ENCODE results near the gene PITPNB.

The PITPNB gene

DNA sequence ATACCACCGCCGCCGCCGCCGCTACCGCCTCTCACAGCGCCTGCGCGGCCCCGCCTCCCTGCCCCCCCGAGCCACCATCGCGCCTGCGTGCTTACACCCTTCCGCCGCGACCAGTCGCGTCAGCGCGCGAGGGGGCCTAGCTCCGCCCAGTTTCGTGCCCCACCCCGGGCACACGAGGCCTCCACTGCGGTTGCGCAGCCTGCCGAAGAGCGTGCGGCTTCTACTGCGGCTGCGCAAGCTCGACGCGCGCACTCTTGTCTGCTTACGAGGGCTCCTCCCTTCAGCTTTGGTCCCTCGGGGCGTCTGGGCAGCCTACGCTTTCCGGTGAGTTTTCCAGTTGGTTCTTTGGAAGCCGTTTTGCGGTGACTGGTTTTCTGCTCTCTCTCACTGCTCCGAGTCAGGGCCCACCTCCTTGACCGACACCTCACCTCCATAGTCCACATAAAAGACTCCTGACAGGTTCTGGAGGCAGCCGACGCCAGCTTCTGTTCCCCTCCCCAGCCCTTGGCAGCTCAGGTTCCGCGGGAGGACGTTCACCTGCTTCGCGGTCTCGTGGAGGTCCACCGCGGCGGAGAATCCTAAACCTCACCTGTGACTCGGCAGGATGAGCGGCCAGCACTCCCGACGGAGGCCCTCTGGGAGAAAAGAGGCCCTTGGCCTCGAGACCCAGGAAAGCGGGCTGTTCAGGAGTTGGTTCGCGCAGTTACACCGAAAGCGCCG lies at the start of gene PITPNB:
Gene PITPNB, minus strand, starts transcription at position 35 of the 720 bp plus-strand sequence. CDS start 65 bp downstream, outside the sequence.
- TF ChIP-seq, protein P1, sequence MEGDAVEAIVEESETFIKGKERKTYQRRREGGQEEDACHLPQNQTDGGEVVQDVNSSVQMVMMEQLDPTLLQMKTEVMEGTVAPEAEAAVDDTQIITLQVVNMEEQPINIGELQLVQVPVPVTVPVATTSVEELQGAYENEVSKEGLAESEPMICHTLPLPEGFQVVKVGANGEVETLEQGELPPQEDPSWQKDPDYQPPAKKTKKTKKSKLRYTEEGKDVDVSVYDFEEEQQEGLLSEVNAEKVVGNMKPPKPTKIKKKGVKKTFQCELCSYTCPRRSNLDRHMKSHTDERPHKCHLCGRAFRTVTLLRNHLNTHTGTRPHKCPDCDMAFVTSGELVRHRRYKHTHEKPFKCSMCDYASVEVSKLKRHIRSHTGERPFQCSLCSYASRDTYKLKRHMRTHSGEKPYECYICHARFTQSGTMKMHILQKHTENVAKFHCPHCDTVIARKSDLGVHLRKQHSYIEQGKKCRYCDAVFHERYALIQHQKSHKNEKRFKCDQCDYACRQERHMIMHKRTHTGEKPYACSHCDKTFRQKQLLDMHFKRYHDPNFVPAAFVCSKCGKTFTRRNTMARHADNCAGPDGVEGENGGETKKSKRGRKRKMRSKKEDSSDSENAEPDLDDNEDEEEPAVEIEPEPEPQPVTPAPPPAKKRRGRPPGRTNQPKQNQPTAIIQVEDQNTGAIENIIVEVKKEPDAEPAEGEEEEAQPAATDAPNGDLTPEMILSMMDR (IDR thresholded peaks at IDR 0.05; ENCODE audit: extremely low read depth, insufficient read depth, missing control alignments): no peak
- in situ Hi-C loops (cut with MboI; ENCODE audit: low pct_unique_long_range_greater_than_20kb, low sequenced_read_pairs, unreplicated experiment): no loop called here
- peak; percentile 100 for DNase-seq (ENCODE audit: low spot score)

DNA sequence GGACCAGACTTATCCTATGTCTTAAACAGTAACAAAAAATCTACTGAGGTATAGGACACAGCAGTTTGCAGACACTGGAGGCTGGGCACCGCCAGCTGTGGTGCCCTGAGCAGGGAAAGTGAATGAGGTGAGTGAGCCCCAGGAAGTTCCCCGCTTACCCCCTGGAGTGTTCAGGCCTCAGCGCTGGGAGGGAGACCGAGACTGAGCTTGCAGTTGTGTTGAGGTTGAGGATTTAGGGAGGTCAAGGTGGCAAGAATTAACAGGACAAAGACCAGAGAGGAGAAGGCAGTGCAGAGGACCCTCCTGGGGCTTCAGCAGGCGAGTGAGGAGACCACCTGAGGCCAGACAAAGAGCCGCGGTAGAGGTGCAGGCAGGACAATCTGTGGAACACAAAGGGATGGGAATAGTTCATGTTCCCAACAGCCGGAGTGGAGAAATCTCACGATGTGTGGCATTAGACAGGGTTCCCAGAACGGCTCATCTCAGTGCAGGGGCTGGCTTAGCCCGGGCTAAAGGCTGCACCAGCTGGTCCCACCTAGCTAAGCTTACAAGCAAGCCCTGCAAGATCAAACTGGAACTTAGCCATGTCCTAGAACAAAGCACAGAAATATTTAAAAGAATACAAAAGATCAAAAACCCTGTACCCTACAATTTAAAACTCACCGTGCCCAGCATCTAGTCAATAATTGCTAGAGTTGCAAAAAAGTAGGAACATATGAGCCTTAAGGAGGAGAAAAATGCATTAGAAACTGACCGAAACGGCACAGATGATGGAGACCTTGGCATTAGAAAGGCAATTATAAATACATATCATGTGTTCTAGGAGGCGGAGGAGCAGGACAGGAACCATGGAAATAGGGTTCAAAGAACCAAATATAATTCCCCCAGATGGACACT lies 47.4 kb upstream of the PITPNB start:
- in situ Hi-C loops (cut with MboI; ENCODE audit: low pct_unique_long_range_greater_than_20kb, low sequenced_read_pairs, unreplicated experiment): no loop called here
- TF ChIP-seq, protein P1 (IDR thresholded peaks at IDR 0.05; ENCODE audit: extremely low read depth, insufficient read depth, missing control alignments): no peak
- no peak for DNase-seq (ENCODE audit: low spot score)

DNA sequence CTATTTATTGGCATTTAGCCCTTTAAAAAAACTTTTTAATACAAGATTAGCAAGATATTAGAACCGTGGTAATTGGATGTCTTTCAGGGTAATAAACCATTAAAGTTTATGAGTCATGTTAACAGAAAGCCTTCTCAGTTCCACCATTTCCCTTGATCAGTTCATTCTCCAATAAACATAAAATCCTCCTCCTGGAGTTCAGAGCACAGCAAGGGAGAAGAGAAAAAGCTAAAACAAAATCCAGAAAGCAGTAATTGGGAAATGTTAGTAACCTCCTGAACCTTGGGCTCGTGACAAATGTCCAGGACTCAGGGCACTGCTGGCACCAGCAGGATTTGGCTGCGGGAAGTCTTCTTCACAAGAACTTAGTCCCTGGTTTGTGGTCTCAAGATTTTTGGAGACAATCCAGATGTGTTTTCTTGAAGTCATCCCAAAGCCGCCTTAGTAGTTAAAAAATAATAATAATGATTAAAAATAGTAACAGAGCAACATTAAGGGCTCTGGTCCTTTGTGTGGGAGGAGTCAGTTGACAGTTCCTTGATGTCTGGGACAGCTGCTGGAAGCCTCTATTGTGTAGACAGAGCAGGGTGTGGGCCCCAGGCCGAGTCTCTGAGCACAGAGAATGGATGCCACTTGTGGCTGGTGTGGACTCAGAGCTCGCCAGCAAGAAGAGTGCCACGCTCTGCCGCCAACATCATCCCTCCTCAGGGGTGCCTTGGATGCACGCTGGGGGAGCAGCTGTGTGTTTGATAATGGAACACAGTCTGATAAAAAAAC lies 43.4 kb upstream of the PITPNB start:
- in situ Hi-C loops (cut with MboI; ENCODE audit: low pct_unique_long_range_greater_than_20kb, low sequenced_read_pairs, unreplicated experiment): no loop called here
- TF ChIP-seq, protein P1 (IDR thresholded peaks at IDR 0.05; ENCODE audit: extremely low read depth, insufficient read depth, missing control alignments): no peak
- no peak for DNase-seq (ENCODE audit: low spot score)

DNA sequence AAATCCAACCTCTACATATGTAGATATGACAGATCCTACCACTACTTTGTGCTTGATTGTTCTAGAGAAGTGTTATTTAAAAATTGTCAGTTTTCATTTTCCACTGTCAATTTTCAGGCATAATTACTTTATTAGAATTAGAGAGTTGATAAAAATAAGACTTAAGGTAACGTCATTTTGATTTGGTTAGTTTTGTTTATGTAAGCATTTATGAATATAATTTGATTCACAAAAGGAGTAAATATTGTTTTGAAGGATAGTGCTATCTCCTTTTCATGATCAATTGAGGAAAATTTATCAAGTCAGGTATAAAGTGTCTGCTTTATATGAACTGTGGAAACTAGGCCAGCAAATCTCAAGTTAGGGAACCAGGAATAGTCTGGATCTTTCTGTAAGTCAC lies 42.6 kb upstream of the PITPNB start:
- TF ChIP-seq, protein P1 (IDR thresholded peaks at IDR 0.05; ENCODE audit: extremely low read depth, insufficient read depth, missing control alignments): no peak
- no peak for DNase-seq (ENCODE audit: low spot score)
- in situ Hi-C loops (cut with MboI; ENCODE audit: low pct_unique_long_range_greater_than_20kb, low sequenced_read_pairs, unreplicated experiment): no loop called here

DNA sequence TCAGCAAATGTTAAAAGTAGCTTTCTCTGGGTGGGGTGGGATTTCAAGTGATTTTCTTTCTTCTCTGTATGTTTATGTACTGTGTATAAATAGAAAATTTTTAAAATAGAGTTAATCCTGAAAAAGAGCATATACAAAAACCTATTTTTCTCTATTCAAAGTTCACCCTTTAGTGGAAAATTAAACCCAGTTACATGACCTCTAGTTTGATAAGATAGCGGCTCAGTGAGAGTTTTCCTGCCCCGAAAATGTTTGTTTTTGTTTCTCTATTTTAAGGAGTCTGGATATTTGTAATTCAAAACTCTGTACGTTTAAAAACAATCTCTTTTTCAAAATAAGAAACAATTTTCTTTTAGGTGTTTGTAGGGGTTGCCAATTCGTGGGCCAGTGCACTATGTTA lies 42.1 kb upstream of the PITPNB start:
- DNase-seq (ENCODE audit: low spot score): no peak
- in situ Hi-C loops (cut with MboI; ENCODE audit: low pct_unique_long_range_greater_than_20kb, low sequenced_read_pairs, unreplicated experiment): no loop called here
- TF ChIP-seq, protein P1 (IDR thresholded peaks at IDR 0.05; ENCODE audit: extremely low read depth, insufficient read depth, missing control alignments): no peak
